CD14-positive monocyte (primary cell): ENCODE measurements around the gene GATA5. TPM values are rescaled to one million over a fixed set of nuclear protein-coding genes. Genes with fewer than 3 reads are reported as not detected.

Experiments
- DNase-seq, 3 donors: peaks; one replicate each; pipeline ENCODE4 v3.0.0-alpha.2; 2011 to 2022
- H2AFZ ChIP-seq: 2 replicates; pipeline ENCODE4 v1.6.0; 2012; ENCODE audit warnings: mild to moderate bottlenecking, low read depth, low read length, inconsistent platforms; ENCODE audit not compliant: insufficient read depth, poor library complexity, severe bottlenecking
- H3K27ac ChIP-seq, 2 donors: 1 replicate in 1 of 2; 2 replicates in 1 of 2; pipeline ENCODE4 v1.5.1; 2012 to 2013; ENCODE audit warnings: low read length in 2 of 2, control low read depth in 1 of 2, inconsistent platforms in 1 of 2, low read depth in 1 of 2, mild to moderate bottlenecking in 1 of 2
- H3K27me3 ChIP-seq, 2 donors: one replicate each; pipeline versions ENCODE4 v1.6.0 to v1.6.1; 2011 to 2013; ENCODE audit warnings: low read length in 2 of 2; ENCODE audit not compliant: control insufficient read depth in 2 of 2, insufficient read depth in 2 of 2
- H3K36me3 ChIP-seq, 2 donors: replicated peaks in 1 of 2; 1 replicate in 1 of 2; 2 replicates in 1 of 2; pipeline versions ENCODE4 v1.5.1 to v1.6.1; 2012 to 2013; ENCODE audit warnings: low read length in 2 of 2, control low read depth in 1 of 2, inconsistent platforms in 1 of 2, mild to moderate bottlenecking in 1 of 2; ENCODE audit not compliant: insufficient read depth in 2 of 2, control insufficient read depth in 1 of 2
- H3K4me1 ChIP-seq, 2 donors: 1 replicate in 1 of 2; 2 replicates in 1 of 2; pipeline versions ENCODE4 v1.5.1 to v1.6.1; 2012 to 2013; ENCODE audit warnings: low read length in 2 of 2, control low read depth in 1 of 2, inconsistent platforms in 1 of 2, mild to moderate bottlenecking in 1 of 2, moderate library complexity in 1 of 2; ENCODE audit not compliant: insufficient read depth in 2 of 2, control insufficient read depth in 1 of 2
- H3K4me2 ChIP-seq: replicated peaks from 2 replicates; pipeline ENCODE3; 2012; ENCODE audit warnings: low read length, moderate library complexity, mild to moderate bottlenecking; ENCODE audit not compliant: poor library complexity, severe bottlenecking; ENCODE audit errors: extremely low read depth
- H3K4me3 ChIP-seq, 3 experiments: fragments of 200-600 bp in 1 of 3; sonication (generic) in 1 of 3; replicated peaks in 1 of 3; 1 replicate in 2 of 3; 2 replicates in 1 of 3; pipeline ENCODE4 v1.5.1; 2011 to 2013; ENCODE audit warnings: low read length in 3 of 3, mild to moderate bottlenecking in 3 of 3, control low read depth in 2 of 3, low read depth in 2 of 3, inconsistent platforms in 1 of 3, moderate library complexity in 1 of 3
- H3K79me2 ChIP-seq: 2 replicates; pipeline ENCODE4 v1.6.0; 2012; ENCODE audit warnings: mild to moderate bottlenecking, control low read depth, inconsistent platforms, low read length, moderate library complexity; ENCODE audit not compliant: insufficient read depth
- H3K9ac ChIP-seq: 2 replicates; pipeline ENCODE4 v1.6.0; 2017; ENCODE audit warnings: low read length, mild to moderate bottlenecking; ENCODE audit not compliant: insufficient read depth, poor library complexity, severe bottlenecking
- H3K9me3 ChIP-seq, 2 donors: replicated peaks in 1 of 2; 1 replicate in 1 of 2; 2 replicates in 1 of 2; pipeline versions ENCODE4 v1.5.1 to v1.6.1; 2012 to 2013; ENCODE audit warnings: low read length in 2 of 2, control low read depth in 1 of 2; ENCODE audit not compliant: control insufficient read depth in 1 of 2, insufficient read depth in 1 of 2
- H4K20me1 ChIP-seq: 2 replicates; pipeline ENCODE4 v1.6.0; 2012; ENCODE audit warnings: mild to moderate bottlenecking, low read length, control low read depth, moderate library complexity; ENCODE audit not compliant: insufficient read depth
- H3K27ac Mint-ChIP-seq, 7 donors: one replicate each; pipeline ENCODE4 v1.8.0; 2020; ENCODE audit warnings: mild to moderate bottlenecking in 7 of 7, mixed read lengths in 7 of 7, moderate library complexity in 6 of 7, inconsistent platforms in 2 of 7
- H3K27me3 Mint-ChIP-seq, 3 donors: one replicate each; pipeline ENCODE4 v1.8.0; 2021 to 2022; ENCODE audit warnings: low read depth in 3 of 3, mild to moderate bottlenecking in 3 of 3, mixed read lengths in 3 of 3, moderate library complexity in 3 of 3, inconsistent platforms in 1 of 3
- H3K36me3 Mint-ChIP-seq, 2 donors: one replicate each; pipeline ENCODE4 v1.8.0; 2020; ENCODE audit warnings: mixed read lengths in 2 of 2, inconsistent platforms in 1 of 2, mild to moderate bottlenecking in 1 of 2
- H3K4me1 Mint-ChIP-seq: one replicate; pipeline ENCODE4 v1.8.0; 2020; ENCODE audit warnings: mild to moderate bottlenecking, mixed read lengths
- H3K4me3 Mint-ChIP-seq, 2 donors: one replicate each; pipeline ENCODE4 v1.8.0; 2020; ENCODE audit warnings: mild to moderate bottlenecking in 2 of 2, mixed read lengths in 2 of 2, moderate library complexity in 1 of 2
- H3K9me3 Mint-ChIP-seq, 7 donors: one replicate each; pipeline ENCODE4 v1.8.0; 2020 to 2022; ENCODE audit warnings: mixed read lengths in 7 of 7, mild to moderate bottlenecking in 6 of 7, moderate library complexity in 6 of 7, inconsistent platforms in 2 of 7
- CTCF ChIP-seq: fragments of 200-600 bp; IDR thresholded peaks from one replicate; pipeline ENCODE4 v1.8.0; 2022; ENCODE audit warnings: antibody characterized with exemption, mild to moderate bottlenecking
- WGBS: methylation state at CpG from one replicate; pipeline ENCODE4 v1.1.5; 2013; ENCODE audit warnings: missing lambda C conversion rate; ENCODE audit not compliant: insufficient coverage; 5-methylcytosine and 5-hydroxymethylcytosine counted together
- intact Hi-C, 2 donors: fragments of 100-400 bp; cut with micrococcal nuclease; formaldehyde crosslinking; loops; one replicate each; pipeline versions ENCODE4 v1.15.0 to v1.15.1; 2023
- polyA plus RNA-seq, 3 donors: library from polyadenylated mRNA; depleted of rRNA in 1 of 3; unstranded in 2 of 3; stranded (reverse) in 1 of 3; fragments of 300-500 nt in 2 of 3; fragments of >200 nt in 1 of 3; fragmentation: Illumina TruSeq in 2 of 3; gene quantifications; 1 replicate in 2 of 3; 2 replicates in 1 of 3; pipeline ENCODE4 v1.2.3, GENCODE V29; 2012 to 2021

Gene GATA5
- polyA plus RNA-seq, 3 donors, result not detected

DNA sequence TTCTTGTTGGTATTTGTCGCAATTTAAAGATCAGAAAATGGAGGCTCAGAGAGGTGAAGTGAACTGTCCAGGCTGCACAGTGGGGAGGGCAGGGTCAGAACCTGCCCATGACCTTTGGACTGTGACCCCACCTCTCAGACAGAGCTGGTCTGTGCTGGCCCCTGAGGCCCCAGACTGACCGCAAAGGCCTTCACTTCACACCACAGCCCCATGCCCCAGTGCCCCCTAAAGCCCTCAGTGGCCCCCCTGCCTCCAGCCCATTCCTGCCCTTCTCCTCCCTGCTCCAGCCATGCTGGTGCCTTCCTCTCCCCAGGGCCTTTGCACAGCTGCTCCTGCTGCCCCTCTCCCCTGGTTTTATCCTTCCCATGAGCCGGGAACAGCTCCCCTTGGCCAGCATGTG, 39.1 kb downstream of the GATA5 start:
- no peak overlapping the region for H3K27ac Mint-ChIP-seq
- Histone ChIP-seq H2AFZ (no peak overlapping the region), H3K4me1 (no peaks in the 10 kb centered on the region), H3K27me3 (peaks cover 0 to 4% of the 10 kb centered on the region in 2 donors), H3K9me3 (no peaks in the 10 kb centered on the region), H3K79me2 (no peaks in the 10 kb centered on the region), H3K27ac (no peak overlapping the region), H3K9ac (no peak overlapping the region), H4K20me1 (no peaks in the 10 kb centered on the region), H3K36me3 (no peaks in the 10 kb centered on the region), H3K4me2 (no peak overlapping the region), H3K4me3 (no peak overlapping the region)
- no peaks in the 10 kb centered on the region for H3K36me3 Mint-ChIP-seq
- intact Hi-C loops, result no loop called here
- DNase-seq, result no peak
- H3K27me3 Mint-ChIP-seq, result peaks cover 13 to 39% (median 22%) of the 10 kb centered on the region in 3 donors
- H3K4me1 Mint-ChIP-seq, result no peaks in the 10 kb centered on the region
- no peak for TF ChIP-seq CTCF
- peaks cover 0 to 3% (median 0%) of the 10 kb centered on the region in 7 donors for H3K9me3 Mint-ChIP-seq
- no peak overlapping the region for H3K4me3 Mint-ChIP-seq
- 97% methylated on average over 3 of the region's 3 CpGs for WGBS

GRCh38 chr20:62433658-62434497, 41.9 kb downstream of the GATA5 start:
- H3K27me3 Mint-ChIP-seq, result peaks cover 6 to 39% (median 26%) of the 10 kb centered on the region in 3 donors
- Histone ChIP-seq H3K9ac (no peak overlapping the region), H3K79me2 (no peaks in the 10 kb centered on the region), H3K9me3 (no peaks in the 10 kb centered on the region), H3K4me3 (no peak overlapping the region), H4K20me1 (no peaks in the 10 kb centered on the region), H3K4me2 (no peak overlapping the region), H3K27me3 (peaks cover 0 to 4% of the 10 kb centered on the region in 2 donors), H3K27ac (no peak overlapping the region), H2AFZ (no peak overlapping the region), H3K4me1 (no peaks in the 10 kb centered on the region), H3K36me3 (no peaks in the 10 kb centered on the region)
- intact Hi-C loops, result no loop called here
- H3K27ac Mint-ChIP-seq, result no peak overlapping the region
- no peaks in the 10 kb centered on the region for H3K36me3 Mint-ChIP-seq
- H3K9me3 Mint-ChIP-seq, result peaks cover 0 to 3% (median 0%) of the 10 kb centered on the region in 7 donors
- no peak for TF ChIP-seq CTCF
- WGBS, result 44% methylated on average over 26 of the region's 32 CpGs
- DNase-seq, result no peak
- peak overlapping the region in 1 of 2 donors; percentile 55 for H3K4me3 Mint-ChIP-seq
- no peaks in the 10 kb centered on the region for H3K4me1 Mint-ChIP-seq
